Activated T-cell treated with anti-CD3 and anti-CD28 coated beads for 1 hour (primary cell): Measurements from ENCODE around the gene NTMT2.
"Not testable (repeated sequence)": the region's sequence is repeated elsewhere in the genome, so short reads cannot be mapped to it uniquely, and the experiment has no call there.

Source experiments
- DNase-seq: peaks from one replicate; pipeline ENCODE4 v3.0.0-alpha.2; 2020; ENCODE audit warnings: low read depth

Gene NTMT2

GRCh38 chr1:170157820-170158219 is 12.1 kb downstream of the NTMT2 start:
- no peak for DNase-seq

GRCh38 chr1:170162459-170163246 is 16.9 kb downstream of the NTMT2 start:
- DNase-seq, result no peak

GRCh38 chr1:170164103-170164763 is 18.5 kb downstream of the NTMT2 start:
- no peak for DNase-seq

GRCh38 chr1:170166518-170167180 is 20.9 kb downstream of the NTMT2 start:
- DNase-seq, result no peak

GRCh38 chr1:170168265-170168664 is 22.5 kb downstream of the NTMT2 start:
- no peak for DNase-seq

- DNase-seq, result not testable (repeated sequence)
Observed at GRCh38 chr1:170170513-170170912, 24.8 kb downstream of the NTMT2 start.

GRCh38 chr1:170174395-170174794 is 28.6 kb downstream of the NTMT2 start:
- DNase-seq, result no peak

GRCh38 chr1:170175041-170175440 is 29.3 kb downstream of the NTMT2 start:
- DNase-seq, result no peak

- DNase-seq, result no peak
Observed at GRCh38 chr1:170175484-170175883, 29.7 kb downstream of the NTMT2 start.

- no peak for DNase-seq
Observed at GRCh38 chr1:170176772-170177171, 31.0 kb downstream of the NTMT2 start.

- DNase-seq, result no peak
Observed at GRCh38 chr1:170182442-170182841, 36.7 kb downstream of the NTMT2 start.

GRCh38 chr1:170192546-170192945 is 46.8 kb downstream of the NTMT2 start:
- no peak for DNase-seq

GRCh38 chr1:170194451-170194850 is 48.7 kb downstream of the NTMT2 start:
- DNase-seq, result no peak

GRCh38 chr1:170196490-170197236 is 50.9 kb downstream of the NTMT2 start:
- DNase-seq, result no peak

GRCh38 chr1:170198090-170198489 is 52.3 kb downstream of the NTMT2 start:
- DNase-seq, result no peak

- DNase-seq, result no peak
Observed at GRCh38 chr1:170198584-170198983, 52.8 kb downstream of the NTMT2 start.

GRCh38 chr1:170200161-170200560 is 54.4 kb downstream of the NTMT2 start:
- DNase-seq, result no peak

- no peak for DNase-seq
Observed at GRCh38 chr1:170200621-170201397, 55.0 kb downstream of the NTMT2 start.

GRCh38 chr1:170203693-170204092 is 57.9 kb downstream of the NTMT2 start:
- no peak for DNase-seq

GRCh38 chr1:170204121-170204520 is 58.4 kb downstream of the NTMT2 start:
- no peak for DNase-seq

- DNase-seq, result no peak
Observed at GRCh38 chr1:170205301-170205700, 59.5 kb downstream of the NTMT2 start.

- no peak for DNase-seq
Observed at GRCh38 chr1:170209125-170209524, 63.4 kb downstream of the NTMT2 start.
